Measurements from ENCODE around the gene F11. TPM values are rescaled to one million over a fixed set of nuclear protein-coding genes. Genes with fewer than 3 reads are reported as not detected.
A peak's percentile ranks its signal among the peaks of the same experiment; 100 is the strongest.

Gene F11
- total and polyA plus RNA-seq, 2 experiments from 2014 or later, result 0.74 to 2.1 TPM

DNA sequence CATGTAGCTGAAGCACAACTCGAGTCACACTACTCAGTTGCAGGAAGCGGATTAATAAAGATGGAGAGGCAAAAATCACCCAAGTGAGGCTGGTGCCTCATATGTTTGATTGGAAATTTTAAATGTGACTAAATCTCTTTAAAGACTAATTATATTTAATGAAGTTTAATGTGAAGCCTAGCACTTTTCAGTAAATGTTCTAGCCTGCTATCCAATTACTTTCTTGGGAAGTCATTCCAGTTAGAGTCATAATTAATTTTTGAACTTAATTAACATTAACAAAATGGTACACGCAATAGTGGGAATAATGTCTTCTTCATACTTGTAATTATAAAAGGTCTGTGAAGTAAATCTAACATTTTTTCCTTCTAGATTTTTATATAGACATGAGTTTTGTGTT lies 20.6 kb downstream of the F11 start (continued):
- TF ChIP-seq, protein P1, sequence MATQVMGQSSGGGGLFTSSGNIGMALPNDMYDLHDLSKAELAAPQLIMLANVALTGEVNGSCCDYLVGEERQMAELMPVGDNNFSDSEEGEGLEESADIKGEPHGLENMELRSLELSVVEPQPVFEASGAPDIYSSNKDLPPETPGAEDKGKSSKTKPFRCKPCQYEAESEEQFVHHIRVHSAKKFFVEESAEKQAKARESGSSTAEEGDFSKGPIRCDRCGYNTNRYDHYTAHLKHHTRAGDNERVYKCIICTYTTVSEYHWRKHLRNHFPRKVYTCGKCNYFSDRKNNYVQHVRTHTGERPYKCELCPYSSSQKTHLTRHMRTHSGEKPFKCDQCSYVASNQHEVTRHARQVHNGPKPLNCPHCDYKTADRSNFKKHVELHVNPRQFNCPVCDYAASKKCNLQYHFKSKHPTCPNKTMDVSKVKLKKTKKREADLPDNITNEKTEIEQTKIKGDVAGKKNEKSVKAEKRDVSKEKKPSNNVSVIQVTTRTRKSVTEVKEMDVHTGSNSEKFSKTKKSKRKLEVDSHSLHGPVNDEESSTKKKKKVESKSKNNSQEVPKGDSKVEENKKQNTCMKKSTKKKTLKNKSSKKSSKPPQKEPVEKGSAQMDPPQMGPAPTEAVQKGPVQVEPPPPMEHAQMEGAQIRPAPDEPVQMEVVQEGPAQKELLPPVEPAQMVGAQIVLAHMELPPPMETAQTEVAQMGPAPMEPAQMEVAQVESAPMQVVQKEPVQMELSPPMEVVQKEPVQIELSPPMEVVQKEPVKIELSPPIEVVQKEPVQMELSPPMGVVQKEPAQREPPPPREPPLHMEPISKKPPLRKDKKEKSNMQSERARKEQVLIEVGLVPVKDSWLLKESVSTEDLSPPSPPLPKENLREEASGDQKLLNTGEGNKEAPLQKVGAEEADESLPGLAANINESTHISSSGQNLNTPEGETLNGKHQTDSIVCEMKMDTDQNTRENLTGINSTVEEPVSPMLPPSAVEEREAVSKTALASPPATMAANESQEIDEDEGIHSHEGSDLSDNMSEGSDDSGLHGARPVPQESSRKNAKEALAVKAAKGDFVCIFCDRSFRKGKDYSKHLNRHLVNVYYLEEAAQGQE (IDR thresholded peaks at IDR 0.05; ENCODE audit: unreplicated experiment), result no peak
- TF ChIP-seq NANOG (IDR thresholded peaks at IDR 0.05; ENCODE audit: borderline replicate concordance) (no peak), JUNB (IDR thresholded peaks at IDR 0.05; ENCODE audit: unreplicated experiment) (no peak)
- TF ChIP-seq, protein P2, sequence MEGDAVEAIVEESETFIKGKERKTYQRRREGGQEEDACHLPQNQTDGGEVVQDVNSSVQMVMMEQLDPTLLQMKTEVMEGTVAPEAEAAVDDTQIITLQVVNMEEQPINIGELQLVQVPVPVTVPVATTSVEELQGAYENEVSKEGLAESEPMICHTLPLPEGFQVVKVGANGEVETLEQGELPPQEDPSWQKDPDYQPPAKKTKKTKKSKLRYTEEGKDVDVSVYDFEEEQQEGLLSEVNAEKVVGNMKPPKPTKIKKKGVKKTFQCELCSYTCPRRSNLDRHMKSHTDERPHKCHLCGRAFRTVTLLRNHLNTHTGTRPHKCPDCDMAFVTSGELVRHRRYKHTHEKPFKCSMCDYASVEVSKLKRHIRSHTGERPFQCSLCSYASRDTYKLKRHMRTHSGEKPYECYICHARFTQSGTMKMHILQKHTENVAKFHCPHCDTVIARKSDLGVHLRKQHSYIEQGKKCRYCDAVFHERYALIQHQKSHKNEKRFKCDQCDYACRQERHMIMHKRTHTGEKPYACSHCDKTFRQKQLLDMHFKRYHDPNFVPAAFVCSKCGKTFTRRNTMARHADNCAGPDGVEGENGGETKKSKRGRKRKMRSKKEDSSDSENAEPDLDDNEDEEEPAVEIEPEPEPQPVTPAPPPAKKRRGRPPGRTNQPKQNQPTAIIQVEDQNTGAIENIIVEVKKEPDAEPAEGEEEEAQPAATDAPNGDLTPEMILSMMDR (conservative IDR thresholded peaks at IDR 0.05; ENCODE audit: low read depth in 2 of 2), result no peak

DNA sequence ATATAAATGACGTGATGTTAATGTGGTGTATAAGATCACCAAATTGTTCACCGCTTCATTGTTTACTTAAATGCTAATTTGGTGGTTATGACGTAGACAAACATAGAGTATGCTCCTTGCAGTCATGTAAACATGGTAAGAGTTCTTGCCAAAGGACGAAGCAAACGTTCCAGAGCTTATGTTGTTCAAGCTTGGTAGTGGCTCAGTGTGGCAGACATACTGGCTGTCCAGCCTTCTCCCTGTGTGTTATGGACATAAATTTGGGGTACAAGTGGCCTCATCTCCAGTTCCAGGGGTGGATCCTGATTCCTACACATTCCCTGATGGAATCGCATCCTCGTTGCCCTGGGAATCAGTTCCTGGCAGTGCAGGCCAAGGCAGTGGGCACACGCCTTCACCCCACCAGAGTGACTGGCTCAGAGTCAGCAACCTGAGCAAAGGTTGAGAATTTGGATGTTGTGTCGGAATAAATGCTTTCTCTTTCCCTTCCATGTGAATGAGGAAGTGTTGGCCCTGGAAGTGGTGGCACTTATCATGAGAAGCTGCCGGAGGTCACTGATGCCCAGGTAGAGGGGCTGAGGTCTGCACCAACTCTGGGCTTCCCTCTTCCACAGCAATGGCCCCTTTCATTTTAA lies 25.4 kb downstream of the F11 start:
- Mint-ChIP-seq H3K4me1 (peaks cover 6% of the 10 kb centered on the region; the same call in 2 of the 3 replicates), H3K9me3 (no peaks in the 10 kb centered on the region), H3K27me3 (ENCODE audit: insufficient read depth, low read depth, poor library complexity) (peaks cover 7% of the 10 kb centered on the region), H3K36me3 (ENCODE audit: low read depth) (no peaks in the 10 kb centered on the region), H3K4me3 (no peak overlapping the region), H3K27ac (0 out of 2 replicates have a peak overlapping the region, but pooled peaks have one; percentile 6)
- no peaks in the 10 kb centered on the region for H3K79me2 ChIP-seq (replicated peaks; ENCODE audit: insufficient read depth)
- no peaks in the 10 kb centered on the region for H3K9me2 ChIP-seq (ENCODE audit: insufficient read depth)
- no peak overlapping the region for H3K4me3 ChIP-seq
- peak overlapping the region; percentile 38; the same call in 1 of the 2 replicates for H2AFZ ChIP-seq
- 0 out of 2 replicates have a peak, but pooled peaks cover 3% of the 10 kb centered on the region for H3F3A ChIP-seq (replicated peaks; ENCODE audit: low read depth)
- DNase-seq (ENCODE audit: low spot score) (no peak), ATAC-seq (no peak)
- no peaks in the 10 kb centered on the region for H3K27me3 ChIP-seq (ENCODE audit: insufficient read depth)
- 0 out of 2 replicates have a peak, but pooled peaks cover 4% of the 10 kb centered on the region for H3K4me1 ChIP-seq (ENCODE audit: insufficient read depth)
- no peak overlapping the region for H3K4me2 ChIP-seq
- H3K36me3 ChIP-seq (ENCODE audit: insufficient read depth), result no peaks in the 10 kb centered on the region
- H3K27ac ChIP-seq (ENCODE audit: low read depth), result no peak overlapping the region
- no peaks in the 10 kb centered on the region for H4K20me1 ChIP-seq (replicated peaks; ENCODE audit: insufficient read depth)
- TF ChIP-seq EZH2 (IDR thresholded peaks at IDR 0.05; ENCODE audit: low read depth, unreplicated experiment), result no peak

DNA sequence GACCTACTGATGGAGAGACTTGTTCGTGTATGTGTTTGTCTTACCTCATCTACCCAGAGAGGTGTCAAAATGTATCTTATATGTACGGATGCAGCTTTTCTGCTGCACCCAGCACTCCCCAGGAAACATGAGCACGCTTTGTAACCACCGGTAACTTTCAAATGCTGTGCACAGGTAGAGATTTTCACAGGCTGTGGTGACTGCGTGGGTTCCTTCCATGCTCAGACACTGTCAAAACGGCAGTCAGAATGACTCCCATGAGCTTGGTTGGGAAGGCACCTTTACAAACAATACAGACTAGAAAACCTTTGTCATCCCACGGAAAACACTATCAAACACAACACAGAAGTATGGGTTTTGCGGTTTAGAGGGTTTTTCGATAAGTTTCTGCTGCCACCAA lies 28.2 kb downstream of the F11 start:
- no peak overlapping the region; the same call in 1 of the 2 replicates for H3K27ac Mint-ChIP-seq
- TF ChIP-seq CREB1 (CRISPR knock-in tag; IDR thresholded peaks at IDR 0.05; ENCODE audit: low read depth), result no peak
- TF ChIP-seq EZH2phosphoT487 (IDR thresholded peaks at IDR 0.05; ENCODE audit: unreplicated experiment), result no peak
- TF ChIP-seq NANOG (IDR thresholded peaks at IDR 0.05; ENCODE audit: borderline replicate concordance), result no peak
- no peak for TF ChIP-seq POLR2AphosphoS5 (IDR thresholded peaks at IDR 0.05; ENCODE audit: low read depth)
- TF ChIP-seq EZH2 (IDR thresholded peaks at IDR 0.05; ENCODE audit: low read depth, unreplicated experiment), result no peak
- TF ChIP-seq ZNF331 (CRISPR knock-in tag; IDR thresholded peaks at IDR 0.05; ENCODE audit: low read depth), result no peak
- no peak for TF ChIP-seq JUNB (IDR thresholded peaks at IDR 0.05; ENCODE audit: unreplicated experiment)
- TF ChIP-seq, protein P2 (conservative IDR thresholded peaks at IDR 0.05; ENCODE audit: low read depth in 2 of 2), result no peak
- TF ChIP-seq ZNF114 (CRISPR knock-in tag; IDR thresholded peaks at IDR 0.05), result no peak

More for the DNA sequence above, 28.2 kb downstream of the F11 start:
- Histone ChIP-seq H4K20me1 (replicated peaks; ENCODE audit: insufficient read depth) (no peaks in the 10 kb centered on the region), H3F3A (replicated peaks; ENCODE audit: low read depth) (peaks cover 3% of the 10 kb centered on the region; the same call in 1 of the 2 replicates), H2AFZ (peak overlapping the region; percentile 87; the same call in 1 of the 2 replicates), H3K27ac (ENCODE audit: low read depth) (no peak overlapping the region), H3K9me2 (ENCODE audit: insufficient read depth) (no peaks in the 10 kb centered on the region), H3K36me3 (ENCODE audit: insufficient read depth) (no peaks in the 10 kb centered on the region), H3K4me1 (ENCODE audit: insufficient read depth) (peaks cover 9% of the 10 kb centered on the region; the same call in 1 of the 2 replicates), H3K27me3 (ENCODE audit: insufficient read depth) (peaks cover 6% of the 10 kb centered on the region; the same call in 1 of the 2 replicates), H3K4me3 (no peak overlapping the region), H3K79me2 (replicated peaks; ENCODE audit: insufficient read depth) (no peaks in the 10 kb centered on the region), H3K4me2 (no peak overlapping the region)
- H3K4me1 Mint-ChIP-seq, result peaks cover 14% of the 10 kb centered on the region
- ATAC-seq (no peak), DNase-seq (ENCODE audit: low spot score) (no peak)
- H3K27me3 Mint-ChIP-seq (ENCODE audit: insufficient read depth, low read depth, poor library complexity), result peaks cover 5% of the 10 kb centered on the region
- H3K4me3 Mint-ChIP-seq, result no peak overlapping the region
- H3K9me3 Mint-ChIP-seq, result no peaks in the 10 kb centered on the region
- no peaks in the 10 kb centered on the region for H3K36me3 Mint-ChIP-seq (ENCODE audit: low read depth)

All from GM23338 (cell line).